ENCODE data around the gene VDR.

DNA sequence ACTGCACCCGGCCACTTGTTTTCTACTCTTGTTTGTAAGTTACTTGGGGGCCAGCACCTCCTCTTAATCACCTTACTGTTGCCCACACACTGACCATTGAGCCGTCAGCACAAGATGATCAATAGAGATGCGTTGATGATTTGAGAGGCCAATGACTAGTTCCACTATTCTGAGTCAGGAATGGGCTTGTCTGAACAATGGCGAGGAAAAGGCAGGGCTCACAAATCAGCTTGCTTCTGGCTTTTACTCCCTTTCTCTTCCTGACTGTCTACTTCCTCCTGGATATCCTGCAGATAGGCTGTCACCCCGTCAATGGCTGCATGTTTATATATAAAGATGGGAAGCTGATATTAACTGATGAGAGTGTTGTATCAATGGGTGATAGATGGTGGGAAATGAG lies 55.9 kb downstream of the VDR start:
- TF ChIP-seq, protein P1, sequence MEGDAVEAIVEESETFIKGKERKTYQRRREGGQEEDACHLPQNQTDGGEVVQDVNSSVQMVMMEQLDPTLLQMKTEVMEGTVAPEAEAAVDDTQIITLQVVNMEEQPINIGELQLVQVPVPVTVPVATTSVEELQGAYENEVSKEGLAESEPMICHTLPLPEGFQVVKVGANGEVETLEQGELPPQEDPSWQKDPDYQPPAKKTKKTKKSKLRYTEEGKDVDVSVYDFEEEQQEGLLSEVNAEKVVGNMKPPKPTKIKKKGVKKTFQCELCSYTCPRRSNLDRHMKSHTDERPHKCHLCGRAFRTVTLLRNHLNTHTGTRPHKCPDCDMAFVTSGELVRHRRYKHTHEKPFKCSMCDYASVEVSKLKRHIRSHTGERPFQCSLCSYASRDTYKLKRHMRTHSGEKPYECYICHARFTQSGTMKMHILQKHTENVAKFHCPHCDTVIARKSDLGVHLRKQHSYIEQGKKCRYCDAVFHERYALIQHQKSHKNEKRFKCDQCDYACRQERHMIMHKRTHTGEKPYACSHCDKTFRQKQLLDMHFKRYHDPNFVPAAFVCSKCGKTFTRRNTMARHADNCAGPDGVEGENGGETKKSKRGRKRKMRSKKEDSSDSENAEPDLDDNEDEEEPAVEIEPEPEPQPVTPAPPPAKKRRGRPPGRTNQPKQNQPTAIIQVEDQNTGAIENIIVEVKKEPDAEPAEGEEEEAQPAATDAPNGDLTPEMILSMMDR (IDR thresholded peaks at IDR 0.05): no peak
- TF ChIP-seq POLR2A (IDR thresholded peaks at IDR 0.05): no peak
